GM21381 (cell line): ENCODE measurements around the gene AGPAT2.

Experiments used
- ATAC-seq: cut with Tn5 transposase; IDR thresholded peaks from one replicate; pipeline ENCODE4 v1.9.1; 2021; ENCODE audit warnings: mild to moderate bottlenecking, moderate library complexity; ENCODE audit not compliant: unreplicated experiment

The AGPAT2 gene

DNA sequence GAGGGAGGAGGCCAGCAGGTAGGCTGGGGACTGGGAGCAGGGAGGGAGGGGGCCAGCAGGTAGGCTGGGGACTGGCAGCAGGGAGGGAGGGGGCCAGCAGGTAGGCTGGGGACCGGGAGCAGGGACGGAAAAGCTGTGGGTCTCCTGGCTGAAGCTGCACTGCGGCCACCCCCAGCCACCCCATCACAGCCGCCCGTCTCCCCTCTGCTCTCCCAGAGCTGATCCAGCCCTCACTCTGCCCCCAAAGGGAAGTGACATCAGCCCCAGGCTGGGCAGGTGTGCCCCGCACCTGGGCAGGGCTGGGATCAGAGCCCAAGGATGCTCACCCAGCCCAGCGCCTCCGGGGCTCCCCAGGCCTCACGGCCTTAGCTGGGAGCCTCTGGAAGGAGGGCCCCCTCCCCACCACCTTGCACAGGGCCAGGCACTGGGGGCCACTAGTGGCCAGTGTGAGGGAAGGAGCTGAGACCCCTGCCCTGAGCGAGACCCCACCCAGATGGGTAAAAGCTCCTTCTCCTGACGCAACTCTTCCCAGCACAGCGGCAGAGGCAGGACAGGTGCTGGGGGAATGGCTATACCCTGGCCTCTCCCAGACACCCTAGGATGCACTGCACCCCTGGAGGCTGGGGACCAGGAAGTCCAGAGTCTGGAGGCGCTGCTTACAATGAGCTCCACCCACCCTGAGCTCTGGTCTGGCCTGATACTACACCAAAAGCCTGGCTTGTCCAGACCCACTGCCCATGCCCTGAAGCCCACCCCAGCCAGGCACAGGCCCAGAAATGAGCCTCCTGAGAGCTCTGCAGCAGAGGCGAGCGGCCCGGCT lies 11.6 kb downstream of the AGPAT2 start:
- no peak for ATAC-seq

DNA sequence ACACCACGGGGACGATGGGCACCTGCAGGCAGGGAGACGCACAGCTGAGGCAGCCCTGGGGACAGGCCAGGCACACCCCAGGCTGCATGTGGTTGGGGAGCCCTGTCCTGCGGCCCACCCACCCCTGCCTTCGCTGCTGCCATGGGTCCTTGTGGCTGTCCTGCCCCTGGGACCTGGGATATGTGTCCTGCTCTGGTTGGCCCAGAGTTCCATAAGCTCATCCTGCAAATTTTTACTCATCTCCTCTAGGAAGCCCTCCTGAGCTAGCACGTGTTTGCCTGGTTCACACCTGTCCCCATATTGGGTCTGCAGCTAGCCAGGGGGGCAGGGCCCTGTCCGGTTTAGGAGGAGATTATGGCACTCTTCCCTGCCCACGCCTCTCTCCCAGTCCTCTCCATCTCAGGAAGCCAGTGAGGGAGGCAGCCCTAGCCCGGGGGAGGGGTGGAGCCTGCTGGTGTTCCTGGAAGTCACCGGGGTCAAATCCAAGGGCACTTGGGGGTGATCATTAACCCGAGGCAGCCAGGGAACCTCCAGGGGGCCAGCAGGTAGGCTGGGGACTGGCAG lies 12.4 kb downstream of the AGPAT2 start:
- ATAC-seq = no peak

DNA sequence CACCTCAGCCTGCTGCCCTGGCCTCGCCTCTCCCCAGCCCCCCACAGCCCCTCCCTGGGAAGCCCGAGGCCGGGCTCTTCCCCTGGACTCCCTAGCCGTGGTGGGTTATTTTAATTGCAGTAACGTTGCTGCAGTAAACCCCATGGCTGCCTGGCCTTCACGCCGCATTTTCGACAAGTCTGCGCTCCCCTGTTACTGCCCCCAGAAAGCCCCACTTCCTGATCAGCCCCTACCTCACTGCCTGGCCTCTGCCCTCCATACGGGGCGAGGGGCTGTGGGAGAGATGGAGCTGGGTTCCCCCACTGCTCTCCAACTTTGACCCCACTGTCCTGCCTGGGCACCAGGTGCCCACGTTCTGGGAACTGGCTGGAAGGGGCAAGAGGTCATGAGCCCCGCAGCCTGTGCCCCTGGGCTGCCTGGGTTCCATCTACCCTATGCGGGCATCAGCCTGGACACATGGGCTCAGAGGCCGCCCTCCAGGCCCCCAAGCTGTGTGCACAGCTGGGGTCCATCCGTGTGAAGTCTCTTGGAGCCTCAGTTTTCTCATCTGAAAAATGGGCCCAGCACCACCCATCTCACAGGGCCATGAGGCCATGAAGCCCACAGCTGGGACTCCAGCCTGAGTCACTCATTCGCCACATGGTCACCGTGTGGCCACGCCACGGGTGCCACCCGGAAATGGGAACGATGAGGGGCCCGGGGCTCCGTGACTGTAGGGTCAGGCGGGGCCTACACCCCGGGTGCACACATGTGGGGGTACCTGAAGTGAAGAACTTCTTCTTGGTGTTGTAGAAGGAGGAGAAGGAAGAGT lies 13.1 kb downstream of the AGPAT2 start:
- no peak for ATAC-seq

DNA sequence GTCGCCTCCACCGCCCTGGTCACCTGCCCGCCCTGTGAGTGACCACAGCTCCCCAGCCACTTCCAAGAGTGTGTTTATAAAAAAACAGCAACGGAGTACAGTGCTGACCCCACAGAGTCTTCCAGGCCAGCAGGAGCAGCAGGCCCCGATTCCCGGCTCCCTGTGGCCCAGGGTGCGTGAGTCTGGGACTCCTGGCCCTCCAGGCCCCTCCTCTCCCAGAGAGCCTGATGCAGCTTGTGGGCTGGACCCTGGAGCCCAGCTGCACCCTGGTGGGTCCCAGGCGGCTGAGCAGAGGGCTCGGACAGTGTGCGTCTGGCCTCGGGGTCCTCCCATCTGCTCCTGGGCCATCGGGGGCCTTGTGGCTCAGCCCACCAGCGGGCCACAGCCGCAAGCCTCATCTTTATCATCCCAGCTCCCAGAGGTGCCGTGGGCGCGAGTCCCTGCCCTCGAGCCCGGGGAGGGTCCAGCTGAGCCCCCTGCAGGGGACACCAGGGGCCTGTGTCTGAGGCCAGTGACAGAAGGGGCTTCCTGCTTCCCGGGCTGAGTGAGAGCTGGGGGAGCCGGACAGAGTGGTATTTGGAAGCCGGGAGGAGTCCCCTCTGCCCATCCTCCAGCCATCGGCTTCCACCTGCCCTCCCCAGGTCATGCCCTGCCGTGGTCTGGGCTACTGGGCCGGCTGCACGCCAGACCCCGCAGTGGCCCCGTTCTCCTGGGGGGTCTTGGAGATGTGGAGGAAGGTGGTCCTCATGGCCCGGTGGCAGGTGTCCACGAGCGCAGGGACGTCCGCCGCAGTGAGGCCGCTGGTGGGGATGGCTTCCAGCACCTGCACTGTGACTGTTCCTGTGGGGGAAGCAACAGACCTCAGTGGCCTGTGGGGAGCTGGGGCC lies 13.9 kb downstream of the AGPAT2 start:
- no peak for ATAC-seq

DNA sequence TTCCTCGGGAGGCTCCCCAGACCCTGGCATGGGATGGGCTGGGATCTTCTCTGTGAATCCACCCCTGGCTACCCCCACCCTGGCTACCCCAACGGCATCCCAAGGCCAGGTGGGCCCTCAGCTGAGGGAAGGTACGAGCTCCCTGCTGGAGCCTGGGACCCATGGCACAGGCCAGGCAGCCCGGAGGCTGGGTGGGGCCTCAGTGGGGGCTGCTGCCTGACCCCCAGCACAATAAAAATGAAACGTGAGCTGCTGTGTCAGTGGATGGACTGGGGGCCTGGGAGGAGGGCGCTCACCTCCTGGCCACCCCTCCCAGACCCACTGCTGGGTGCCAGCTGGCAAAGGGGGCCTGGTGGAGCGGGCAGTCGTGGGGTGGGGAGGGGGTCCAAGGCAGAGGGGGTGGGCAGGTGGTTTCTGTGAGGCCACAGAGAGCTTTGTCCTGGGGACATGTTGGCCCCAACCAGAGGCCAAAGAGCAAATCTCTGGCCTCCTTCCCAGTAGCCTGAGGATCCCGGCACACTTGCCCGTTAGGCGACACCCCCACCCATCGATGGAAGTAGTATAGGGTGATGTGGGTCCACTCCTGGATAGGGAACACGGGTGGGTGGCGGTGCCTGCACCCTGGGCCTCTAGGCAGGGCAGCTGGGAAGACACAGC lies 14.7 kb downstream of the AGPAT2 start:
- no peak for ATAC-seq

DNA sequence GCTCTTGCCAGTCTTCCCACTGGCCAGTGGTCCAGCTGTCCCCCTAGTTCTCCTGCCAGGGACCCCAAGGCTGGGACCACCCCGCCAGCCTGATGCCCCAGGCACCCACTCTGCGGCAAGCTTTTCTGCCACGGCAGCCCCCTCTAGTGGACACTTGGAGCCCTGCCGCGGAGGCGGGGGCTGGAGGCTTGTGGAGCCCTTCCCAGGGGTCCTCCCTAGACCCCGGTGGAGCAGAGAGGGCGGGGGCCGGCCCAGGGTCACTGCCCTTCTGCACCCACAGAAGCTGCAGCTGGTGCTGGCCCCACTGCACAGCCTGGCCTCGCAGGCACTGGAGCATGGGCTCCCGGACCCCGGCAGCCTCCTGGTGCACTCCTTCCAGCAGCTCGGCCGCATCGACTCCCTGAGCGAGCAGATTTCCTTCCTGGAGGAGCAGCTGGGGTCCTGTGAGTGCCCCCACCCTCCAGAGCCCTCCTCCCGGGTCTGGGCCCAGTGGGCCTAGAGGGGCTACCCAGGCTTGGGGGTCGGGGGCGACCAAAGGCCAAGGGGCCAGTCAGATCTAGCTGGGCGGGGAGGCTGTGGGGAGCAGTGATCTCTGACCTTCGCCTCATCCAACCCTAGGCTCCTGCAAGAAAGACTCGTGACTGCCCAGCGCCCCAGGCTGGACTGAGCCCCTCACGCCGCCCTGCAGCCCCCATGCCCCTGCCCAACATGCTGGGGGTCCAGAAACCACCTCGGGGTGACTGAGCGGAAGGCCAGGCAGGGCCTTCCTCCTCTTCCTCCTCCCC lies 15.4 kb downstream of the AGPAT2 start:
- ATAC-seq = no peak

DNA sequence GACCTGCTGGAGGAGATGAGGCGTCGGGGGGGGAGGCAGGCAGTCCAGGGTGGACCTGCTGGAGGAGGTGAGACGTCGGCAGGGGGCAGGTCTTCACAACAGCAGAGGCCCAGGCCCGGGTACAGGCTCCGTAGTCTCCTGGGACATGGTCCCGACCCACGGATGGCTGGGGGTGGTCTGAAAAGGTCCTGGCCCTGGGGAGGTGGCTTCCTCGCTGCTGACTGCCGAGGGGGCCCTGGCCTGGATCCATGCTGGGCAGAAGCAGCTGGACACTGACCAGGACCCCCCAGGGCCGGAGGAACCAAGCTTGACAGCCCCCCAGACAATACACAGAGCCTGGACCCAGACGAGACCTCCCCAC lies 16.0 kb downstream of the AGPAT2 start:
- ATAC-seq = no peak

DNA sequence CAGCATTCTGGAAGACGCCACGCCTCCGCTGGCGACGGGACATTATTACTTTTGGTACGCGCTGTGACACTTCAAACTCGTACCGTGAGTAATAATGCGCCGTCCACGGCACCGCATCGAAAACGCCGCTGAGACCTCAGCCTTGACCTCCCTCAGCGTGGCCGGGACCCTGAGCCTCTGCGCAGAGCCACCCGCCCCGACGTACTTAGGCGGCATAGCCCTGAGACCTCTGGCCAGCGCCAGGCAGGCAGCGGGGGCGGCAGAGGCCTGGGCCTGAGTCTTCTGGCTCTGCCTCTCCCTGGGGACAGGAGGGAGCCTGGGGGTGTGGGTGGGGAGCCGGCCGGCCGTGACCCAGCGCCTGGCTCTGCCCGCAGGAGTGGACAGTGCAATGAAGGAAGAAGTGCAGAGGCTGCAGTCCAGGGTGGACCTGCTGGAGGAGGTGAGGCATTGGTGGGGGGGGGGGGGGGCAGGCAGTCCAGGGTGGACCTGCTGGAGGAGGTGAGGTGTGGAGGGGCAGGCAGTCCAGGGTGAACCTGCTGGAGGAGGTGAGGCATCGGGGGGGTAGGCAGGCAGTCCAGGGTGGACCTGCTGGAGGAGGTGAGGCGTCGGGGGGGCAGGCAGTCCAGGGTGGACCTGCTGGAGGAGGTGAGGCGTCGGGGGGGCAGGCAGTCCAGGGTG lies 16.5 kb downstream of the AGPAT2 start:
- no peak for ATAC-seq

DNA sequence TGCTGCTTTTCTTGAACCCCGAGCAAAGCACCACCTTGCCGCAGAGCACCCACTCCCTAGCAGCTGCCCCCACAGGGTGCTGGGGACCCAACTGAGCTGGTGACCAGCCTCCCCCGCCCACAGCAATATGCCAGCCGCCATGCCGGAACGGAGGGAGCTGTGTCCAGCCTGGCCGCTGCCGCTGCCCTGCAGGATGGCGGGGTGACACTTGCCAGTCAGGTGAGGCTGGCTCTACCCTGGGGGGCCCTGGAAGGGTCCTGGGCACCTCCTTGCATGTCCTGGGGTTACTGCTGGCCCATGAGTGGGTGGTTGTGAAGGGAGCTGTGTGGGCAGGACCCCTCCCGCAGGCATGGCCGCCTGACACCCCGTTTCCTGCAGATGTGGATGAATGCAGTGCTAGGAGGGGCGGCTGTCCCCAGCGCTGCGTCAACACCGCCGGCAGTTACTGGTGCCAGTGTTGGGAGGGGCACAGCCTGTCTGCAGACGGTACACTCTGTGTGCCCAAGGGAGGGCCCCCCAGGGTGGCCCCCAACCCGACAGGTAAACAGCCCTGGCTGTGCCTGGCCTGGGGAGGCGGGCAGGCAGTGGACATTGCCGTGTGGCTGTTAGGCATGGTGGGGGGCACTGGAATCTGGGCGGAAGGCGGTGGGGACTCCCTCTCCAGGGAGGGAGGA lies 17.3 kb downstream of the AGPAT2 start:
- ATAC-seq = no peak

DNA sequence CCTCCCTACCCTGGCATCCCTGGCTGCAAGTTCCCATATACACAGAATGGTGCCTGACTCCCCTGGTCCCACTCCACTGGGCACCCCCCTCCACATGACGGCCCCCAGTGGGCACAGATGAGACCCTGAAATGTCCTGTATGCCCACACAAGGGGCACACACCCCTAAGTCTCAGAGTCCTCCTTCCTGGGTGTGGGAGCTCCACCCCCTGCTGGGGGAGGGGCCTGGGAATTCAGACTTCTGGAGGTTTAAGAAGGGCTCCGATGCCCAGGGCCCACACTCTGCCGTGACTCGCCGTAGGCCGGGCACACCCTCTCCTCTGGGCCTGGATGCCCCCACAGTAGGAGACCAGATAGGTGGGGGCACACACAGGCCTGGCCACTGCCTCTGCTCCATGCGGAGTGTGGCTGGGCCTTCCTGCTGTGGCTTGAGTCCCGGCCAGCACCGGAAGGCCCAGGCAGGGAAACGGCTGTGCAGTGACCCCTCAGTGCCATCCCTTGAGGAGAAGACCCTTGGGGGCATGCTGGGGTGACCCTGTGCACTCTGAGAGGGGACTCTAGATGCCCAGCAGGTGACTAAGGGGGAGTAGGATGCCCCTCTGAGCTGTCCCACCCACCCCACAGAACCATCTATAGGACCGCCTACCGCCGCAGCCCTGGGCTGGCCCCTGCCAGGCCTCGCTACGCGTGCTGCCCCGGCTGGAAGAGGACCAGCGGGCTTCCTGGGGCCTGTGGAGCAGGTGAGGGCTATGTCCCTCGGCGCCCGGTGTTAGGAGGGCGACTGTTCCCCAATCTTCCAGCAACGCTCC lies 18.1 kb downstream of the AGPAT2 start:
- ATAC-seq = no peak

DNA sequence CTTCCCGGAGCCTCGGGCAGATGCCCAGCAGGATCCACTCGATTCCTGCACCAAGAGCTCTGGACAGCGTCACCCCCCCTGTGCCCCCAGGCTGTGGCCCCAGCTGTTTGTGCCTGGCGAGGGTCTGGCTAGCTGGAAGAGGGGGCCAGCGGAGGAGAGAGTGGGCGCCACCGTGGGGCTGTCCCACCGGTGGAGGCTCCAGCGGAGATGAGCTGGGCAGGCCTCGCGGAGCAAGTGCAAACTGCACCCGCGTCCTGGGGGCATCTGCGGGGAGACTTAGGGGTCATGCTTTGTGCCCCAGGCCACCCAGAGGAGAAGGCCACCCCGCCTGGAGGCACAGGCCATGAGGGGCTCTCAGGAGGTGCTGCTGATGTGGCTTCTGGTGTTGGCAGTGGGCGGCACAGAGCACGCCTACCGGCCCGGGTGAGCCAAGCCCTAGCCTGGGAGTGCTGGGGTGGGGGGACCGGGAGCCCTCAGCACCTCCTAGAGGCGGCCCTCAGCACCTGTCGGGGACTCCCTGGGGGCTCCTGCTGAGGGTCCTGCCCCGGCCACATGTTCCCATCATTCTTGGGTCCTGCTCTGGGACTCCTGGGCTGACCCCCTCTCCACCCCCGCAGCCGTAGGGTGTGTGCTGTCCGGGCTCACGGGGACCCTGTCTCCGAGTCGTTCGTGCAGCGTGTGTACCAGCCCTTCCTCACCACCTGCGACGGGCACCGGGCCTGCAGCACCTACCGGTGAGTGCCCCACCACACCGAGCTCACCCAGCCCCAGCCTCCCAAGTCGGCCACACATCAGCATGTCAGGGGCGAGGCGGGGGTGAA lies 19.1 kb downstream of the AGPAT2 start:
- ATAC-seq = no peak

DNA sequence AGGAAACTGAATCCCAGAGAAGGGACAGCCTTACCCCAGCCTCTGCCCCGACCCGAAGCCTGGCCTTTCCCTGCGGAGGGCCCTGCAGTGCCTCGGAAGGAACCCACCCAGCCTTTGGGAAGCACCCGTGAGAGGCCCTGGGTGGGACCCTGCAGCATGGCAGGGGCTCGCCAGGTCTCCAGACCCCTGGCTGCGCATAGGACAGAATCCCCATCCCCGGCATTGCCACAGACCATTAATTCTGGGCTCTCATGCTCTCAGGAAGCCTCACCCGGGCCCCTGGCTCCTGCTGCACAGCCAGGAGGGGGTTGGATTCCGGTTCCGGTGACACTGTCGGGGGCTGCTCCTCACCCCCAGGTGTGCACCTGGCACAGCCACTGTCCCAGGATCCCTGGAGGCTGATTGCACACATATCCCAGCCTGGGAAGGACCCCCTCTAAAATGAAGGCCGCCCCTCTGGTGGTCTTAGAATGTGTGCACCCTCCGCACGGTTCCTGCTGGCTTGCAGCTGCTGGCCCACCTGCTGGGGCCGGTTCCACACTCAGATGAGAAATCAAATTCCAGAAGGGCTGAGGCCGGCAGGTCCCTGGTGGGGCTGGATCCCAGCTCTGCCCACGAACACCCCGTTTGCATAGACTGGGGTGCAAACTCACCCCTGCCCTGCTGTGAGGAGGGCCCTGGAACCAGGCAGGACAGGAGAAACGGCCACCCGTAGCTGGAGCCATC lies 19.9 kb downstream of the AGPAT2 start:
- no peak for ATAC-seq

DNA sequence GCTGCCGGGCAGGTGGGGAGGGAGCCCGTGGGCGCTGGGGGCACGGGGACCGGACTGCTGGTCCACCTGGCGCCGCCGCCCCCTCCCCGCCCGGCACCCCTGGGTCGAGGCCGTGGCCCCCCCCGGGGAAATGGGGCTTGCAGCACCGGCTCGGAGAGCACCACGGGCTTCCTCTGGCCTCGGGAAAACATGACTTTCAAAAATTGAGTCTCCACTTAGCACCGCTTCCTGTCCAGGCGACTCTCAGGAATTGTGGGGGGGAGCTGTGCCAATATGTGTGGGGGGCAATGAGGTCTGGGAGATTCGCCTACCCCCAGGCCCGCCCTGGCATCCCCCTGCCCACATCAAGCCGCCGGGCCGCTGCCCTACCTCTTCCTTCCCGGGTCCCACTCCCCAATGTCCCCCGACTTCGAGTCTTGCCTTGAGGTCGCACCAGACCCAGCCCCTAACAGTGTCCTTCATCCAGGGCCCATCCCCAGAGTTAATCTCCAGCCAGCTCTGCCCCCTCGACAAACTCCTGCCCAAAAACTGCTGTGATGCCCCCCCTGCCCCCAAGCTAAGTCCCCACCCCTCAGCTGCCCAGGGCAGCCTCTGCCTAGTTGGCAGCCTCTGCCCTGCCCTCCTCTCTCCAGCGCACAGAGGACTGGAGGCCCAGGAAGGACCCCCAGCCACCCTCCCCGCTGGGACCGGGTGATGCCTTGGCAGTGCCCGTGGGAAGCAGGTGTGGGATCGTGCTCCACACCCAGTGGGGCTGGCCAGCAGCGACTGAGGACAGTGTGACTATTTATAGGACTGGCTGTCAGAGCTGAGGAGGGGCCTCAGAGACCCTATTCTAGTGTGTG lies 20.7 kb downstream of the AGPAT2 start:
- no peak for ATAC-seq

DNA sequence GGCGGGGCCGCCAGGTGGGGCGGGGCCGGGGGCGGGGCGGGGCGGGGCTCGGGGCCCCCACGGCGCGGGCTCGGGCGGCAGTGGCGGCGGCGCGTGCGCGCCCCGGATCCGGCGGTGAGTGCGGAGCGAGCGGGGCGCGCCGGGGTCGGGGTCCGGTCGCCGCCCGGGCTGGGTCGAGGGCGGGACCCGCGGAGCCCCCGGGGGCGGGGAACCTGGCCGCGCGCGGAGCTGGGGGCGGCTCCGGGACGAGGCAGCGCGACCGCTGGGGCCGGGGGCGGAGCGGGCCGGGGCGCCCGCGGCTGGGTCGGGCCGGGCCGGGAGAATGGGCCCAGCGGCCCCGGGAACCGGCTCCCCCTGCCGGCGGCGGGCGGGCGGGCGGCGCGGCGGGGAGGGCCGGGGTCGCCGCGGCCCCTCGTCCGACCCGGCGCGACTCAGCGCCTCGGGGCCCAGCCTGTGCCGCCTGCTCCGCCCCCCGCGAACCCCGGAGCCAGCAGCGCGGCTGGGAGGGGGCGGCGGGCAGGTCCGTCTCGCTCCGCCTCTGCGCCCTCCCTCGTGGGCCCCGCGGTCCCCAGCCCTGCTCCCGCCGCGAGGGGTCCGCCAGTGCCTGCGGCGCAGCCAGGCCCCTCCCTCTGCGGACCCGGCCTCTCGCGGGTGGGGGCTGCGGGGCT lies 21.4 kb downstream of the AGPAT2 start:
- no peak for ATAC-seq
